Trophoblast cell (in vitro differentiated cells and primary cell): ENCODE data around the gene SEMA4G.

Experiments
- DNase-seq, 2 donors: peaks; one replicate each; pipeline ENCODE4 v3.0.0-alpha.2; 2016
- H2AFZ ChIP-seq: 2 replicates; pipeline ENCODE4 v1.6.1; 2013; ENCODE audit warnings: low read length, moderate library complexity, mild to moderate bottlenecking; ENCODE audit not compliant: insufficient read depth, poor library complexity
- H2AK5ac ChIP-seq: 2 replicates; pipeline ENCODE4 v1.6.1; 2013; ENCODE audit warnings: mild to moderate bottlenecking, low read length
- H2BK120ac ChIP-seq: 2 replicates; pipeline ENCODE4 v1.6.1; 2013; ENCODE audit warnings: low read length, mild to moderate bottlenecking, moderate library complexity; ENCODE audit not compliant: insufficient read depth, poor library complexity
- H2BK12ac ChIP-seq: 2 replicates; pipeline ENCODE4 v1.6.1; 2013; ENCODE audit warnings: mild to moderate bottlenecking, low read length, moderate library complexity
- H2BK5ac ChIP-seq: 2 replicates; pipeline ENCODE4 v1.6.1; 2013; ENCODE audit warnings: low read length, low read depth, moderate library complexity, mild to moderate bottlenecking; ENCODE audit not compliant: poor library complexity
- H3K14ac ChIP-seq: 2 replicates; pipeline ENCODE4 v1.6.1; 2013; ENCODE audit warnings: mild to moderate bottlenecking, low read length
- H3K18ac ChIP-seq: 2 replicates; pipeline ENCODE4 v1.6.1; 2013; ENCODE audit warnings: mild to moderate bottlenecking, low read length
- H3K23ac ChIP-seq: 2 replicates; pipeline ENCODE4 v1.6.1; 2013; ENCODE audit warnings: low read length
- H3K27ac ChIP-seq: 2 replicates; pipeline ENCODE4 v1.5.1; 2013; ENCODE audit warnings: low read depth, mild to moderate bottlenecking, inconsistent platforms, low read length, moderate library complexity
- H3K27me3 ChIP-seq: 2 replicates; pipeline ENCODE4 v1.6.1; 2013; ENCODE audit warnings: inconsistent platforms, mild to moderate bottlenecking, low read length, moderate library complexity; ENCODE audit not compliant: insufficient read depth
- H3K36me3 ChIP-seq, 2 experiments: 1 replicate in 1 of 2; 2 replicates in 1 of 2; pipeline ENCODE4 v1.6.1; 2013; ENCODE audit warnings: low read length in 2 of 2, mild to moderate bottlenecking in 2 of 2, moderate library complexity in 1 of 2; ENCODE audit not compliant: insufficient read depth in 2 of 2, control insufficient read depth in 1 of 2
- H3K4ac ChIP-seq: 2 replicates; pipeline ENCODE4 v1.6.1; 2013; ENCODE audit warnings: low read depth, mild to moderate bottlenecking, low read length, moderate library complexity
- H3K4me1 ChIP-seq, 2 experiments: 1 replicate in 1 of 2; 2 replicates in 1 of 2; pipeline ENCODE4 v1.6.1; 2013; ENCODE audit warnings: low read length in 2 of 2, mild to moderate bottlenecking in 2 of 2, moderate library complexity in 1 of 2; ENCODE audit not compliant: insufficient read depth in 2 of 2, control insufficient read depth in 1 of 2
- H3K4me2 ChIP-seq: 2 replicates; pipeline ENCODE4 v1.6.1; 2013; ENCODE audit warnings: inconsistent platforms, mild to moderate bottlenecking, low read length, moderate library complexity
- H3K4me3 ChIP-seq: 2 replicates; pipeline ENCODE4 v1.5.1; 2013; ENCODE audit warnings: mild to moderate bottlenecking, low read depth, low read length, inconsistent platforms
- H3K79me1 ChIP-seq: one replicate; pipeline ENCODE4 v1.6.1; 2013; ENCODE audit warnings: low read length
- H3K79me2 ChIP-seq: 2 replicates; pipeline ENCODE4 v1.6.1; 2013; ENCODE audit warnings: low read length, mild to moderate bottlenecking; ENCODE audit not compliant: control insufficient read depth, insufficient read depth, poor library complexity
- H3K9ac ChIP-seq: 2 replicates; pipeline ENCODE4 v1.6.1; 2013; ENCODE audit warnings: mild to moderate bottlenecking, low read length
- H3K9me3 ChIP-seq: 2 replicates; pipeline ENCODE4 v1.6.1; 2013; ENCODE audit warnings: low read depth, mild to moderate bottlenecking, control low read depth, inconsistent platforms, low read length; ENCODE audit not compliant: insufficient read depth
- H4K12ac ChIP-seq: 2 replicates; pipeline ENCODE4 v1.6.1; 2013; ENCODE audit warnings: low read depth, mild to moderate bottlenecking, low read length, moderate library complexity
- H4K8ac ChIP-seq: 2 replicates; pipeline ENCODE4 v1.6.1; 2013; ENCODE audit warnings: low read depth, mild to moderate bottlenecking, low read length, moderate library complexity
- H4K91ac ChIP-seq: one replicate; pipeline ENCODE4 v1.6.1; 2013; ENCODE audit warnings: low read depth, mild to moderate bottlenecking, low read length, moderate library complexity
- WGBS: extraction: QIAGEN DNeasy Blood & Tissue Kit; methylation state at CpG from one replicate; pipeline ENCODE4 v1.1.7; 2013; ENCODE audit warnings: missing lambda C conversion rate; ENCODE audit not compliant: insufficient read length, insufficient coverage; ENCODE audit errors: extremely low coverage; 5-methylcytosine and 5-hydroxymethylcytosine counted together

SEMA4G gene

GRCh38 chr10:101011517-101012423 is 42.5 kb downstream of the SEMA4G start:
- H2BK120ac ChIP-seq = no peak overlapping the region
- no peak overlapping the region for H2AFZ ChIP-seq
- H3K79me1 ChIP-seq = no peaks in the 10 kb centered on the region
- no CpG with 5 or more reads among the region's 22 CpGs for WGBS
- no peak overlapping the region for H2AK5ac ChIP-seq
- H2BK5ac ChIP-seq = no peak overlapping the region
- no peak overlapping the region for H2BK12ac ChIP-seq
- H4K91ac ChIP-seq = no peak overlapping the region
- no peak overlapping the region for H4K8ac ChIP-seq
- H3K9ac ChIP-seq = no peak overlapping the region
- H3K18ac ChIP-seq = no peak overlapping the region
- H3K14ac ChIP-seq = no peak overlapping the region
- H3K27me3 ChIP-seq = peaks cover 2% of the 10 kb centered on the region
- H3K4me3 ChIP-seq = no peak overlapping the region
- H3K4ac ChIP-seq = no peak overlapping the region
- H4K12ac ChIP-seq = no peak overlapping the region
- peak in 1 of 2 donors; percentile 47 for DNase-seq
- H3K9me3 ChIP-seq = no peaks in the 10 kb centered on the region
- H3K4me1 ChIP-seq = no peaks in the 10 kb centered on the region
- H3K36me3 ChIP-seq = peaks cover 7 to 8% of the 10 kb centered on the region in 2 experiments
- H3K4me2 ChIP-seq = no peak overlapping the region
- H3K79me2 ChIP-seq = no peaks in the 10 kb centered on the region
- no peak overlapping the region for H3K23ac ChIP-seq
- no peak overlapping the region for H3K27ac ChIP-seq

GRCh38 chr10:101012525-101013364 is 43.4 kb downstream of the SEMA4G start:
- Histone ChIP-seq H2AFZ (no peak overlapping the region), H4K8ac (no peak overlapping the region), H3K18ac (no peak overlapping the region), H3K27ac (no peak overlapping the region), H3K79me1 (no peaks in the 10 kb centered on the region), H3K4ac (no peak overlapping the region), H3K79me2 (no peaks in the 10 kb centered on the region), H3K36me3 (no peaks in the 10 kb centered on the region), H3K4me2 (no peak overlapping the region), H3K23ac (no peak overlapping the region), H3K4me3 (no peak overlapping the region), H3K14ac (no peak overlapping the region), H4K12ac (no peak overlapping the region), H2BK120ac (no peak overlapping the region), H3K9me3 (no peaks in the 10 kb centered on the region), H4K91ac (no peak overlapping the region), H3K4me1 (no peaks in the 10 kb centered on the region), H3K9ac (no peak overlapping the region), H3K27me3 (peaks cover 9% of the 10 kb centered on the region), H2BK12ac (no peak overlapping the region), H2BK5ac (no peak overlapping the region), H2AK5ac (no peak overlapping the region)
- no CpG with 5 or more reads among the region's 14 CpGs for WGBS
- peak; percentile 77 to 89 for DNase-seq

GRCh38 chr10:101013365-101013825 is 44.1 kb downstream of the SEMA4G start:
- no peak overlapping the region for H2BK120ac ChIP-seq
- no peak overlapping the region for H2AFZ ChIP-seq
- H3K23ac ChIP-seq = no peak overlapping the region
- H3K79me1 ChIP-seq = no peaks in the 10 kb centered on the region
- peaks cover 9% of the 10 kb centered on the region for H3K27me3 ChIP-seq
- H3K4me1 ChIP-seq = peaks cover 3 to 5% of the 10 kb centered on the region in 2 experiments
- no peak overlapping the region for H3K14ac ChIP-seq
- H3K79me2 ChIP-seq = no peaks in the 10 kb centered on the region
- H3K4me2 ChIP-seq = no peak overlapping the region
- H2AK5ac ChIP-seq = no peak overlapping the region
- H3K9me3 ChIP-seq = no peaks in the 10 kb centered on the region
- H2BK12ac ChIP-seq = no peak overlapping the region
- no peak overlapping the region for H3K4me3 ChIP-seq
- no peak overlapping the region for H4K91ac ChIP-seq
- H4K8ac ChIP-seq = no peak overlapping the region
- no peak overlapping the region for H4K12ac ChIP-seq
- H3K27ac ChIP-seq = no peak overlapping the region
- no peak for DNase-seq
- H2BK5ac ChIP-seq = no peak overlapping the region
- WGBS = 100% methylated on average over 2 of the region's 9 CpGs
- no peak overlapping the region for H3K9ac ChIP-seq
- H3K18ac ChIP-seq = no peak overlapping the region
- no peak overlapping the region for H3K4ac ChIP-seq
- no peaks in the 10 kb centered on the region for H3K36me3 ChIP-seq

GRCh38 chr10:101014230-101014884 is 45.1 kb downstream of the SEMA4G start:
- no peak overlapping the region for H3K14ac ChIP-seq
- no peak overlapping the region for H4K8ac ChIP-seq
- no peak overlapping the region for H3K27ac ChIP-seq
- H3K36me3 ChIP-seq = no peaks in the 10 kb centered on the region
- H3K79me1 ChIP-seq = no peaks in the 10 kb centered on the region
- no peak overlapping the region for H3K18ac ChIP-seq
- no peak overlapping the region for H4K91ac ChIP-seq
- H2BK5ac ChIP-seq = no peak overlapping the region
- H3K27me3 ChIP-seq = peaks cover 9% of the 10 kb centered on the region
- H3K23ac ChIP-seq = no peak overlapping the region
- peak; percentile 73 to 85 for DNase-seq
- no peaks in the 10 kb centered on the region for H3K79me2 ChIP-seq
- no peak overlapping the region for H2BK120ac ChIP-seq
- H3K9me3 ChIP-seq = peaks cover 2% of the 10 kb centered on the region
- no peak overlapping the region for H3K4ac ChIP-seq
- H2AFZ ChIP-seq = no peak overlapping the region
- H4K12ac ChIP-seq = no peak overlapping the region
- H3K4me2 ChIP-seq = no peak overlapping the region
- H2AK5ac ChIP-seq = no peak overlapping the region
- WGBS = no CpG with 5 or more reads among the region's 11 CpGs
- H3K4me3 ChIP-seq = no peak overlapping the region
- no peak overlapping the region for H2BK12ac ChIP-seq
- peaks cover 7 to 13% of the 10 kb centered on the region in 2 experiments for H3K4me1 ChIP-seq
- H3K9ac ChIP-seq = no peak overlapping the region
